Activated T-helper 1 cell treated with anti-CD3 and anti-CD28 coated beads, Interleukin-12 subunit alpha, Interleukin-12 subunit beta, Interleukin-2, Interleukin-4 antibody, amounts not matched to agents 30 ng/mL and 10 ng/mL and 1 ng/mL, durations not matched to agents 14 hours and 24 hours and 36 hours (primary cell): ENCODE data around the gene PCDHGA8. TPM values are rescaled to one million over a fixed set of nuclear protein-coding genes. Genes with fewer than 3 reads are reported as not detected.
"Not testable (repeated sequence)": the region's sequence is repeated elsewhere in the genome, so short reads cannot be mapped to it uniquely, and the experiment has no call there.

Experiments
- DNase-seq: peaks from one replicate; pipeline ENCODE4 v3.0.0; 2021; ENCODE audit warnings: low spot score
- H3K27ac Mint-ChIP-seq: one replicate; pipeline ENCODE4 v1.8.0; 2021; ENCODE audit warnings: mild to moderate bottlenecking, mixed read lengths
- H3K27me3 Mint-ChIP-seq: one replicate; pipeline ENCODE4 v1.8.0; 2022; ENCODE audit warnings: mild to moderate bottlenecking, moderate library complexity, mixed read lengths; ENCODE audit not compliant: insufficient read depth
- H3K36me3 Mint-ChIP-seq: one replicate; pipeline ENCODE4 v1.8.0; 2021; ENCODE audit warnings: low read depth, mixed read lengths
- H3K4me1 Mint-ChIP-seq: one replicate; pipeline ENCODE4 v1.8.0; 2021; ENCODE audit warnings: low read depth, mixed read lengths
- H3K4me3 Mint-ChIP-seq: one replicate; pipeline ENCODE4 v1.8.0; 2021; ENCODE audit warnings: mild to moderate bottlenecking, moderate library complexity, mixed read lengths
- H3K9me3 Mint-ChIP-seq: one replicate; pipeline ENCODE4 v1.8.0; 2021; ENCODE audit warnings: mixed read lengths
- intact Hi-C: fragments of 100-400 bp; cut with micrococcal nuclease; formaldehyde crosslinking; loops from one replicate; pipeline ENCODE4 v1.15.1; 2024
- total RNA-seq: library from RNA; stranded (reverse); gene quantifications from 2 replicates; pipeline ENCODE4 v1.2.3, GENCODE V29; 2022

PCDHGA8 gene
- total RNA-seq, 1 donor from 2014 or later, result 0.03 TPM

- DNase-seq, result no peak
- H3K4me3 Mint-ChIP-seq, result no peak overlapping the region
- H3K27ac Mint-ChIP-seq, result no peak overlapping the region
- H3K4me1 Mint-ChIP-seq, result no peaks in the 10 kb centered on the region
- intact Hi-C loops, result loop anchor here (2.0 to 5.0 kb wide), 2 partner anchors 35 to 37 kb away; partner anchors contain the start of gene PCDHGA5
- no peaks in the 10 kb centered on the region for H3K36me3 Mint-ChIP-seq
- peaks cover 24% of the 10 kb centered on the region for H3K9me3 Mint-ChIP-seq
- peaks cover 26% of the 10 kb centered on the region for H3K27me3 Mint-ChIP-seq
Observed at GRCh38 chr5:141399555-141400258, 7.3 kb downstream of the PCDHGA8 start.

- H3K27me3 Mint-ChIP-seq, result peaks cover 21% of the 10 kb centered on the region
- no peaks in the 10 kb centered on the region for H3K4me1 Mint-ChIP-seq
- no peak within 1 kb of the TSS for H3K4me3 Mint-ChIP-seq
- no peaks in the 10 kb centered on the region for H3K36me3 Mint-ChIP-seq
- H3K9me3 Mint-ChIP-seq, result peaks cover 19% of the 10 kb centered on the region
- no peak for DNase-seq
- intact Hi-C loops, result no loop called here
- no peak within 1 kb of the TSS for H3K27ac Mint-ChIP-seq
Observed at GRCh38 chr5:141402553-141403243, 10.3 kb downstream of the PCDHGA8 start, which contains the start of gene PCDHGA9. Gene PCDHGA9, plus strand, starts transcription at chr5:141402778. Its CDS starts 175 bp downstream, at chr5:141402953.

- no peaks in the 10 kb centered on the region for H3K36me3 Mint-ChIP-seq
- peaks cover 19% of the 10 kb centered on the region for H3K9me3 Mint-ChIP-seq
- no peaks in the 10 kb centered on the region for H3K4me1 Mint-ChIP-seq
- intact Hi-C loops, result no loop called here
- H3K4me3 Mint-ChIP-seq, result no peak overlapping the region
- DNase-seq, result no peak
- H3K27ac Mint-ChIP-seq, result no peak overlapping the region
- H3K27me3 Mint-ChIP-seq, result peaks cover 28% of the 10 kb centered on the region
Observed at GRCh38 chr5:141403387-141403786, 11.0 kb downstream of the PCDHGA8 start.

GRCh38 chr5:141407790-141408505, 15.5 kb downstream of the PCDHGA8 start, which contains the start of gene PCDHGB6:
Gene PCDHGB6, plus strand, starts transcription at chr5:141408021. Its CDS starts 182 bp downstream, at chr5:141408203.
- H3K4me1 Mint-ChIP-seq, intact Hi-C loops, H3K36me3 Mint-ChIP-seq, H3K27ac Mint-ChIP-seq: not testable (repeated sequence)
- peak; percentile 23 for DNase-seq
- H3K9me3 Mint-ChIP-seq, result peaks cover 16% of the 10 kb centered on the region
- H3K27me3 Mint-ChIP-seq, result peaks cover 26% of the 10 kb centered on the region
- H3K4me3 Mint-ChIP-seq, result peak within 1 kb of the TSS; percentile 66

- Mint-ChIP-seq H3K27me3 (peaks cover 38% of the 10 kb centered on the region), H3K9me3 (peaks cover 19% of the 10 kb centered on the region), H3K4me1 (peaks cover 7% of the 10 kb centered on the region), H3K27ac (no peak overlapping the region), H3K4me3 (no peak overlapping the region), H3K36me3 (no peaks in the 10 kb centered on the region)
- intact Hi-C loops, result loop anchor here (5.0 to 10.0 kb wide), 2 partner anchors 37 to 565 kb away; partner anchors contain the start of genes PCDHA8, PCDHA9, PCDHGA6 and PCDHGB3
- no peak for DNase-seq
Observed at GRCh38 chr5:141409598-141410306, 17.3 kb downstream of the PCDHGA8 start.

- H3K27me3 Mint-ChIP-seq, result peaks cover 45% of the 10 kb centered on the region
Observed at GRCh38 chr5:141411575-141411974, 19.1 kb downstream of the PCDHGA8 start.

GRCh38 chr5:141412854-141413539, 20.6 kb downstream of the PCDHGA8 start, which contains the start of gene PCDHGA10:
Gene PCDHGA10, plus strand, starts transcription at chr5:141412987. Its CDS starts 189 bp downstream, at chr5:141413176.
- intact Hi-C loops, result loop anchor here (1.0 to 10.0 kb wide), 6 partner anchors 41 to 568 kb away; partner anchors contain the start of genes PCDHA8, PCDHA9, PCDHGA6 and PCDHGB3
- peaks cover 21% of the 10 kb centered on the region for H3K9me3 Mint-ChIP-seq
- peak within 1 kb of the TSS; percentile 84 for H3K4me3 Mint-ChIP-seq
- peaks cover 44% of the 10 kb centered on the region for H3K27me3 Mint-ChIP-seq
- peak; percentile 33 for DNase-seq
- H3K4me1 Mint-ChIP-seq, result peaks cover 13% of the 10 kb centered on the region
- peak within 1 kb of the TSS; percentile 68 for H3K27ac Mint-ChIP-seq
- H3K36me3 Mint-ChIP-seq, result peaks cover 1% of the 10 kb centered on the region

More at GRCh38 chr5:141411575-141411974, 19.1 kb downstream of the PCDHGA8 start:
- H3K9me3 Mint-ChIP-seq, result peaks cover 19% of the 10 kb centered on the region
- H3K36me3 Mint-ChIP-seq, result no peaks in the 10 kb centered on the region
- no peak overlapping the region for H3K27ac Mint-ChIP-seq
- no peak for DNase-seq
- peaks cover 7% of the 10 kb centered on the region for H3K4me1 Mint-ChIP-seq
- intact Hi-C loops, result loop anchor here (5.0 to 10.0 kb wide), 2 partner anchors 39 to 567 kb away; partner anchors contain the start of genes PCDHA8, PCDHA9, PCDHGA6 and PCDHGB3
- H3K4me3 Mint-ChIP-seq, result no peak overlapping the region

GRCh38 chr5:141413540-141414069, 21.2 kb downstream of the PCDHGA8 start:
- peaks cover 43% of the 10 kb centered on the region for H3K27me3 Mint-ChIP-seq
- peaks cover 27% of the 10 kb centered on the region for H3K9me3 Mint-ChIP-seq
- peak overlapping the region; percentile 84 for H3K4me3 Mint-ChIP-seq
- H3K27ac Mint-ChIP-seq, result no peak overlapping the region
- peaks cover 1% of the 10 kb centered on the region for H3K36me3 Mint-ChIP-seq
- no peak for DNase-seq
- intact Hi-C loops, result loop anchor here (1.0 to 10.0 kb wide), 5 partner anchors 41 to 569 kb away; partner anchors contain the start of genes PCDHA8, PCDHA9, PCDHGA6 and PCDHGB3
- peaks cover 15% of the 10 kb centered on the region for H3K4me1 Mint-ChIP-seq

GRCh38 chr5:141414548-141415274, 22.3 kb downstream of the PCDHGA8 start:
- peaks cover 40% of the 10 kb centered on the region for H3K27me3 Mint-ChIP-seq
- H3K27ac Mint-ChIP-seq, H3K36me3 Mint-ChIP-seq, DNase-seq: not testable (repeated sequence)
- H3K4me1 Mint-ChIP-seq, result peaks cover 15% of the 10 kb centered on the region
- peak overlapping the region; percentile 37 for H3K4me3 Mint-ChIP-seq
- intact Hi-C loops, result loop anchor here (5.0 to 10.0 kb wide), 3 partner anchors 42 to 570 kb away; partner anchors contain the start of genes PCDH1, PCDHA8, PCDHA9 and PCDHGA6
- peaks cover 24% of the 10 kb centered on the region for H3K9me3 Mint-ChIP-seq

GRCh38 chr5:141415275-141415618, 22.8 kb downstream of the PCDHGA8 start:
- Mint-ChIP-seq H3K27ac (peak overlapping the region; percentile 2), H3K4me1 (peaks cover 15% of the 10 kb centered on the region), H3K27me3 (peaks cover 38% of the 10 kb centered on the region), H3K9me3 (peaks cover 26% of the 10 kb centered on the region)
- DNase-seq, H3K4me3 Mint-ChIP-seq, H3K36me3 Mint-ChIP-seq: not testable (repeated sequence)
- intact Hi-C loops, result loop anchor here (5.0 to 10.0 kb wide), 2 partner anchors 462 to 570 kb away; partner anchors contain the start of genes PCDH1, PCDHA8 and PCDHA9
